Peyer's patch (tissue), 4 donors: ENCODE data around the gene NME4. TPM values are rescaled to one million over a fixed set of nuclear protein-coding genes. Genes with fewer than 3 reads are reported as not detected.

ENCODE experiments used
- DNase-seq, 3 donors: peaks; one replicate each; pipeline ENCODE4 v3.0.0-alpha.2; 2017 to 2019
- H3K27ac ChIP-seq, 4 donors: fragments of 200-600 bp; sonication (generic); one replicate each; pipeline ENCODE4 v1.5.1; 2016 to 2019
- H3K27me3 ChIP-seq, 2 donors: fragments of 200-600 bp; sonication (generic); one replicate each; pipeline ENCODE4 v1.5.1; 2019
- H3K36me3 ChIP-seq, 3 donors: fragments of 200-600 bp; sonication (generic); one replicate each; pipeline ENCODE4 v1.5.1; 2016 to 2019
- H3K4me1 ChIP-seq, 4 donors: fragments of 200-600 bp; sonication (generic); one replicate each; pipeline ENCODE4 v1.5.1; 2016 to 2019
- H3K4me3 ChIP-seq, 4 donors: fragments of 200-600 bp; sonication (generic); 1 replicate in 3 of 4; 2 replicates in 1 of 4; pipeline ENCODE4 v1.5.1; 2016 to 2019; ENCODE audit warnings: mild to moderate bottlenecking in 1 of 4
- H3K9me3 ChIP-seq, 4 donors: fragments of 200-600 bp; sonication (generic); one replicate each; pipeline ENCODE4 v1.5.1; 2016 to 2019; ENCODE audit warnings: mild to moderate bottlenecking in 1 of 4
- CTCF ChIP-seq, 6 experiments: fragments of 450-650 bp in 4 of 6; fragments of 200-600 bp in 2 of 6; sonication (generic) in 1 of 6; IDR thresholded peaks; one replicate each; pipeline ENCODE4 v1.5.1; 2017 to 2019; ENCODE audit warnings: antibody characterized with exemption in 6 of 6, mild to moderate bottlenecking in 3 of 6, moderate library complexity in 1 of 6
- POLR2A ChIP-seq, 2 donors: fragments of 450-650 bp; IDR thresholded peaks; one replicate each; pipeline ENCODE4 v1.5.1; 2017; ENCODE audit warnings: antibody characterized with exemption in 2 of 2, mild to moderate bottlenecking in 2 of 2, moderate library complexity in 2 of 2
- total RNA-seq, 4 donors: library from RNA; depleted of rRNA; stranded (reverse); fragments of >200 nt; gene quantifications; one replicate each; pipeline ENCODE4 v1.1.0, GENCODE V29; 2016

The NME4 gene
- total RNA-seq, 4 donors from 2014 or later = 9.6 to 65.2 (median 29.5) TPM

- no peak for TF ChIP-seq POLR2A (IDR thresholded peaks at IDR 0.05)
- no peak for TF ChIP-seq CTCF (IDR thresholded peaks at IDR 0.05)
- Histone ChIP-seq H3K27ac (peak overlapping the region in 3 of 4 donors; percentile 18 to 51 (median 47)), H3K27me3 (no peaks in the 10 kb centered on the region), H3K4me3 (peak overlapping the region in 1 of 4 donors; percentile 99), H3K36me3 (peaks cover 0 to 30% (median 0%) of the 10 kb centered on the region in 3 donors), H3K9me3 (no peaks in the 10 kb centered on the region), H3K4me1 (peaks cover 0 to 37% (median 7%) of the 10 kb centered on the region in 4 donors)
- DNase-seq = peak in 2 of 3 donors; percentile 78 to 82
These were observed 17.6 kb upstream of the NME4 start for GRCh38 chr16:379183-379960.

GRCh38 chr16:379961-380761 is 16.8 kb upstream of the NME4 start:
- Histone ChIP-seq H3K27me3 (no peaks in the 10 kb centered on the region), H3K27ac (peak overlapping the region; percentile 18 to 94 (median 82)), H3K4me1 (peaks cover 0 to 37% (median 7%) of the 10 kb centered on the region in 4 donors), H3K36me3 (peaks cover 0 to 22% (median 0%) of the 10 kb centered on the region in 3 donors), H3K4me3 (peak overlapping the region; percentile 81 to 99 (median 96)), H3K9me3 (no peaks in the 10 kb centered on the region)
- no peak for DNase-seq
- TF ChIP-seq CTCF (IDR thresholded peaks at IDR 0.05) (no peak), POLR2A (IDR thresholded peaks at IDR 0.05) (no peak)

GRCh38 chr16:380762-381011 is 16.3 kb upstream of the NME4 start:
- DNase-seq = no peak
- Histone ChIP-seq H3K27me3 (no peaks in the 10 kb centered on the region), H3K9me3 (no peaks in the 10 kb centered on the region), H3K36me3 (peaks cover 0 to 18% (median 0%) of the 10 kb centered on the region in 3 donors), H3K4me3 (peak overlapping the region; percentile 81 to 99 (median 96)), H3K27ac (peak overlapping the region; percentile 82 to 94 (median 82)), H3K4me1 (peaks cover 0 to 37% (median 7%) of the 10 kb centered on the region in 4 donors)
- TF ChIP-seq POLR2A (IDR thresholded peaks at IDR 0.05) (no peak), CTCF (IDR thresholded peaks at IDR 0.05) (no peak)

GRCh38 chr16:381012-381788 is 15.8 kb upstream of the NME4 start:
- peaks cover 0 to 13% (median 0%) of the 10 kb centered on the region in 3 donors for H3K36me3 ChIP-seq
- no peaks in the 10 kb centered on the region for H3K9me3 ChIP-seq
- TF ChIP-seq POLR2A (IDR thresholded peaks at IDR 0.05) (peak in 1 of 2 donors; percentile 31), CTCF (IDR thresholded peaks at IDR 0.05) (no peak)
- DNase-seq = no peak
- peaks cover 0 to 37% (median 7%) of the 10 kb centered on the region in 4 donors for H3K4me1 ChIP-seq
- peak overlapping the region; percentile 81 to 99 (median 96) for H3K4me3 ChIP-seq
- no peaks in the 10 kb centered on the region for H3K27me3 ChIP-seq
- H3K27ac ChIP-seq = peak overlapping the region; percentile 82 to 94 (median 82)
